PC-3 (cell line): ENCODE results near the gene FLYWCH1.

Source experiments
- EZH2 ChIP-seq: fragments of 300-600 bp; sonication (generic); IDR thresholded peaks from one replicate; pipeline ENCODE4 v1.6.1; 2017; ENCODE audit warnings: antibody characterized with exemption, mild to moderate bottlenecking, low read length; ENCODE audit not compliant: unreplicated experiment
- EZH2phosphoT487 ChIP-seq: fragments of 300-600 bp; sonication (generic); IDR thresholded peaks from 2 replicates; pipeline ENCODE4 v1.6.1; 2018; ENCODE audit warnings: mild to moderate bottlenecking, antibody characterized with exemption, low read length, borderline replicate concordance
- TF ChIP-seq, protein P1 (sequence below): fragments of 300-600 bp; sonication (generic); conservative IDR thresholded peaks from 2 replicates; pipeline ENCODE4 v1.5.1; 2017; ENCODE audit warnings: antibody characterized with exemption, low read depth, mild to moderate bottlenecking, low read length

DNA sequence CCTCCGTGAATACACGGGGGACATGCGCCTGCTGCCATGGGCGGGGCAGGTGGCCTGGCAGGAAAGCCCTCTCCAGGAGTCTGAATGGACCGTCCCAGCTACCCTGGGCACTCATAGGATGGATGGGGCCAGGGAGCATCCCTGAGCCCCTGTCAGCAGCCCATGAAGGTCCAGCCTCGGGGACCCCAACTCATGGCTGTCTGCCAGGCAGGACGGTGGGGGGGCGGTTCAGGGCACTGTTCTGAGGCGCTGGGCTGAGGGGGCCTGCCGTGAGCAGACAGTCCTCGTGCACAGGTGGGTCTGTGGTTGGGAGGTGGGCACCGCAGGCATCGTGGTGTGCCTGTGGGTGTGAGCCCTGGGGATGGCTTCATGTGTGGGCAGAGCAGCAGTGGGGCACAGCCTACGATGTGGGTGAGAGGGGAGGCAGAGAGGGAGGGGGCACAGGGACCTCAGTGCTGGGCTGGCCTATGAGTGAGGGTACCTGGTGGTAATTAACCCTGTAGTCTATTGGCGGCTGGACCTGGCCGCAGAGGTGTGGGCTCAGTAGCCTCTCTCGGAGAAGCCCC is 75.0 kb downstream of the FLYWCH1 start:
- TF ChIP-seq, protein P1, sequence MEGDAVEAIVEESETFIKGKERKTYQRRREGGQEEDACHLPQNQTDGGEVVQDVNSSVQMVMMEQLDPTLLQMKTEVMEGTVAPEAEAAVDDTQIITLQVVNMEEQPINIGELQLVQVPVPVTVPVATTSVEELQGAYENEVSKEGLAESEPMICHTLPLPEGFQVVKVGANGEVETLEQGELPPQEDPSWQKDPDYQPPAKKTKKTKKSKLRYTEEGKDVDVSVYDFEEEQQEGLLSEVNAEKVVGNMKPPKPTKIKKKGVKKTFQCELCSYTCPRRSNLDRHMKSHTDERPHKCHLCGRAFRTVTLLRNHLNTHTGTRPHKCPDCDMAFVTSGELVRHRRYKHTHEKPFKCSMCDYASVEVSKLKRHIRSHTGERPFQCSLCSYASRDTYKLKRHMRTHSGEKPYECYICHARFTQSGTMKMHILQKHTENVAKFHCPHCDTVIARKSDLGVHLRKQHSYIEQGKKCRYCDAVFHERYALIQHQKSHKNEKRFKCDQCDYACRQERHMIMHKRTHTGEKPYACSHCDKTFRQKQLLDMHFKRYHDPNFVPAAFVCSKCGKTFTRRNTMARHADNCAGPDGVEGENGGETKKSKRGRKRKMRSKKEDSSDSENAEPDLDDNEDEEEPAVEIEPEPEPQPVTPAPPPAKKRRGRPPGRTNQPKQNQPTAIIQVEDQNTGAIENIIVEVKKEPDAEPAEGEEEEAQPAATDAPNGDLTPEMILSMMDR, result no peak
- TF ChIP-seq EZH2 (no peak), EZH2phosphoT487 (no peak)
